ENCODE measurements around the gene ALG3. TPM values are rescaled to one million over a fixed set of nuclear protein-coding genes. Genes with fewer than 3 reads are reported as not detected.

ALG3 gene
- total and polyA plus RNA-seq, 8 donors, result 14.1 to 26.5 (median 22.9) TPM

- no peaks in the 10 kb centered on the region for H3K9me3 ChIP-seq
- no peak for FAIRE-seq
Observed at GRCh38 chr3:184291044-184291737, 42.4 kb upstream of the ALG3 start.

GRCh38 chr3:184290331-184290730 is 41.6 kb upstream of the ALG3 start:
- H3K4me1 ChIP-seq, result peaks cover 0 to 4% (median 0%) of the 10 kb centered on the region in 3 donors
- 77 to 85% methylated on average over 10 of the region's 10 CpGs for WGBS, 2 donors
- no peak overlapping the region for H3K27ac ChIP-seq
- H3K9me3 ChIP-seq, result no peaks in the 10 kb centered on the region
- intact Hi-C loops (cut with DNase I), result no loop called here
- DNase-seq (no peak), FAIRE-seq (no peak), ATAC-seq (no peak)
- no peaks in the 10 kb centered on the region for H3K36me3 ChIP-seq
- no peak overlapping the region for H3K4me3 ChIP-seq
- H3K27me3 ChIP-seq, result no peaks in the 10 kb centered on the region
- no peak for TF ChIP-seq CTCF (IDR thresholded peaks at IDR 0.05)

More at GRCh38 chr3:184291044-184291737, 42.4 kb upstream of the ALG3 start:
- Histone ChIP-seq H3K4me1 (peaks cover 0 to 4% (median 3%) of the 10 kb centered on the region in 3 donors), H3K27me3 (no peaks in the 10 kb centered on the region), H3K27ac (no peak overlapping the region), H3K36me3 (no peaks in the 10 kb centered on the region), H3K4me3 (no peak overlapping the region)
- DNase-seq (no peak), ATAC-seq (no peak)
- intact Hi-C loops (cut with DNase I), result no loop called here
- no peak for TF ChIP-seq CTCF (IDR thresholded peaks at IDR 0.05)
- WGBS, 2 donors, result 84 to 85% methylated on average over 21 to 22 of the region's 22 CpGs

- ATAC-seq (peak; percentile 32 to 85 (median 72)), FAIRE-seq (no peak), DNase-seq (peak in 4 of 6 donors; percentile 59 to 77 (median 70))
- Histone ChIP-seq H3K27me3 (no peaks in the 10 kb centered on the region), H3K9me3 (no peaks in the 10 kb centered on the region), H3K36me3 (no peaks in the 10 kb centered on the region), H3K4me3 (no peak overlapping the region), H3K27ac (no peak overlapping the region), H3K4me1 (peaks cover 0 to 4% (median 0%) of the 10 kb centered on the region in 3 donors)
- peak; percentile 32 to 53 (median 46) for TF ChIP-seq CTCF (IDR thresholded peaks at IDR 0.05)
- 10 to 12% methylated on average over 10 of the region's 10 CpGs for WGBS, 2 donors
- intact Hi-C loops (cut with DNase I), result no loop called here
Observed at GRCh38 chr3:184289426-184289938, 40.7 kb upstream of the ALG3 start.

GRCh38 chr3:184284696-184285095 is 35.9 kb upstream of the ALG3 start:
- Histone ChIP-seq H3K9me3 (no peaks in the 10 kb centered on the region), H3K4me3 (no peak overlapping the region), H3K27ac (no peak overlapping the region), H3K4me1 (peaks cover 0 to 2% (median 0%) of the 10 kb centered on the region in 3 donors), H3K27me3 (no peaks in the 10 kb centered on the region), H3K36me3 (no peaks in the 10 kb centered on the region)
- DNase-seq (peak in 4 of 6 donors; percentile 72 to 88 (median 81)), ATAC-seq (peak; percentile 93 to 96 (median 94)), FAIRE-seq (no peak)
- 25% methylated on average over 4 of the region's 4 CpGs for WGBS, 2 donors
- TF ChIP-seq CTCF (IDR thresholded peaks at IDR 0.05), result peak in 2 of 4 donors; percentile 19 to 22
- intact Hi-C loops (cut with DNase I), result no loop called here

GRCh38 chr3:184283681-184284080 is 34.9 kb upstream of the ALG3 start:
- 85 to 89% methylated on average over 8 of the region's 8 CpGs for WGBS, 2 donors
- H3K4me1 ChIP-seq, result no peaks in the 10 kb centered on the region
- H3K4me3 ChIP-seq, result no peak overlapping the region
- DNase-seq (no peak), FAIRE-seq (no peak), ATAC-seq (no peak)
- no peak for TF ChIP-seq CTCF (IDR thresholded peaks at IDR 0.05)
- H3K9me3 ChIP-seq, result no peaks in the 10 kb centered on the region
- no peaks in the 10 kb centered on the region for H3K36me3 ChIP-seq
- intact Hi-C loops (cut with DNase I), result no loop called here
- H3K27me3 ChIP-seq, result no peaks in the 10 kb centered on the region
- no peak overlapping the region for H3K27ac ChIP-seq

Measured in pancreas (tissue), 10 donors.